Right lobe of liver (tissue), 6 donors: ENCODE data around the gene SLC26A4. TPM values are rescaled to one million over a fixed set of nuclear protein-coding genes. Genes with fewer than 3 reads are reported as not detected.
"Not testable (repeated sequence)": the region's sequence is repeated elsewhere in the genome, so short reads cannot be mapped to it uniquely, and the experiment has no call there.

ENCODE experiments used
- ATAC-seq, 4 donors: fragments of 200-7000 bp; cut with Tn5 transposase; one replicate each; pipeline ENCODE4 v1.9.1; 2020; ENCODE audit warnings: mild to moderate bottlenecking in 4 of 4, moderate library complexity in 4 of 4
- DNase-seq, 3 donors: peaks; one replicate each; pipeline ENCODE4 v3.0.0-alpha.2; 2020
- H3K27ac ChIP-seq, 3 donors: fragments of 200-600 bp; one replicate each; pipeline ENCODE4 v1.8.0; 2022
- H3K27me3 ChIP-seq, 2 donors: fragments of 200-600 bp; one replicate each; pipeline ENCODE4 v1.8.0; 2022
- H3K36me3 ChIP-seq, 4 donors: fragments of 200-600 bp; sonication (generic) in 1 of 4; one replicate each; pipeline versions ENCODE4 v1.5.1 to v1.8.0; 2017 to 2022; ENCODE audit warnings: control low read depth in 1 of 4
- H3K4me1 ChIP-seq, 4 donors: fragments of 200-600 bp; sonication (generic) in 1 of 4; one replicate each; pipeline versions ENCODE4 v1.5.1 to v1.8.0; 2017 to 2022; ENCODE audit warnings: control low read depth in 1 of 4
- H3K4me3 ChIP-seq, 3 donors: fragments of 200-600 bp; one replicate each; pipeline ENCODE4 v1.8.0; 2022
- H3K9me3 ChIP-seq, 4 donors: fragments of 200-600 bp; sonication (generic) in 1 of 4; one replicate each; pipeline versions ENCODE4 v1.5.1 to v1.8.0; 2017 to 2022; ENCODE audit warnings: control low read depth in 1 of 4
- CTCF ChIP-seq, 4 donors: fragments of 200-600 bp in 3 of 4; fragments of 450-650 bp in 1 of 4; IDR thresholded peaks; one replicate each; pipeline versions ENCODE4 v1.5.1 to v1.8.0; 2016 to 2022; ENCODE audit warnings: antibody characterized with exemption in 4 of 4, mild to moderate bottlenecking in 2 of 4
- POLR2A ChIP-seq: fragments of 450-650 bp; IDR thresholded peaks from one replicate; pipeline ENCODE4 v1.6.1; 2017; ENCODE audit warnings: antibody characterized with exemption, mild to moderate bottlenecking
- WGBS: methylation state at CpG from one replicate; pipeline ENCODE4 v1.1.6; 2018; ENCODE audit warnings: low coverage, low lambda C conversion rate; ENCODE audit not compliant: insufficient coverage; ENCODE audit errors: missing lambda C conversion rate; 5-methylcytosine and 5-hydroxymethylcytosine counted together
- intact Hi-C, 2 donors: fragments of 100-400 bp; cut with DNase I; formaldehyde crosslinking; loops; one replicate each; pipeline versions ENCODE4 v1.11.2 to v1.14.1; 2022
- total RNA-seq, 6 experiments: library from RNA; depleted of rRNA in 2 of 6; stranded (reverse); fragments of >200 nt in 2 of 6; fragmentation: NEBNext Ultra II Directional in 3 of 6; extraction: Animal tissue kit (Norgen Biotek cat#: 25700) in 3 of 6; gene quantifications; one replicate each; pipeline versions ENCODE4 v1.1.0 to v1.2.4, GENCODE V29; 2016 to 2023
- donor health status: DM: no; HTN: yes; CAD: no.
- donor health status: DM: no; HTN: no; CAD: no.
- donor health status: DM: no; HTN: no; CAD: no.
- donor health status: DM: no; HTN: yes; CAD: no.
- donor health status: DM: no; HTN: yes; CAD: no.

SLC26A4 gene
- total RNA-seq, 6 experiments from 2014 or later = 0.05 to 0.68 (median 0.27) TPM; not detected in 1

GRCh38 chr7:107638594-107638993, 22.0 kb upstream of the SLC26A4 start:
- H3K36me3 ChIP-seq = no peaks in the 10 kb centered on the region
- no peak for ATAC-seq
- no peak for DNase-seq
- WGBS = 63% methylated on average over 1 of the region's 1 CpG
- intact Hi-C loops = no loop called here
- H3K4me1 ChIP-seq = no peaks in the 10 kb centered on the region
- no peak overlapping the region for H3K27ac ChIP-seq
- TF ChIP-seq POLR2A = no peak
- TF ChIP-seq CTCF (IDR thresholded peaks at IDR 0.05) = no peak
- no peaks in the 10 kb centered on the region for H3K9me3 ChIP-seq
- no peaks in the 10 kb centered on the region for H3K27me3 ChIP-seq
- H3K4me3 ChIP-seq = no peak overlapping the region

GRCh38 chr7:107639070-107639469, 21.6 kb upstream of the SLC26A4 start:
- H3K27me3 ChIP-seq, H3K4me1 ChIP-seq, H3K36me3 ChIP-seq, H3K9me3 ChIP-seq, intact Hi-C loops, ATAC-seq, DNase-seq, H3K27ac ChIP-seq, H3K4me3 ChIP-seq: not testable (repeated sequence)
- WGBS = 85% methylated on average over 1 of the region's 2 CpGs

- H3K9me3 ChIP-seq = no peaks in the 10 kb centered on the region
- no peaks in the 10 kb centered on the region for H3K36me3 ChIP-seq
- WGBS = 67% methylated on average over 1 of the region's 1 CpG
- intact Hi-C loops = no loop called here
- DNase-seq (no peak), ATAC-seq (no peak)
- H3K27ac ChIP-seq = no peak overlapping the region
- H3K4me3 ChIP-seq = no peak overlapping the region
- no peaks in the 10 kb centered on the region for H3K27me3 ChIP-seq
- H3K4me1 ChIP-seq = no peaks in the 10 kb centered on the region
- TF ChIP-seq POLR2A = no peak
Observed at GRCh38 chr7:107641676-107642075, 19.0 kb upstream of the SLC26A4 start.

- 35% methylated on average over 2 of the region's 4 CpGs for WGBS
- Histone ChIP-seq H3K9me3 (no peaks in the 10 kb centered on the region), H3K27me3 (no peaks in the 10 kb centered on the region), H3K4me3 (no peak overlapping the region), H3K4me1 (no peaks in the 10 kb centered on the region), H3K36me3 (no peaks in the 10 kb centered on the region), H3K27ac (no peak overlapping the region)
- no peak for TF ChIP-seq POLR2A
- TF ChIP-seq CTCF (IDR thresholded peaks at IDR 0.05) = no peak
- DNase-seq (no peak), ATAC-seq (no peak)
- intact Hi-C loops = no loop called here
Observed at GRCh38 chr7:107642501-107642900, 18.1 kb upstream of the SLC26A4 start.

- H3K36me3 ChIP-seq = no peaks in the 10 kb centered on the region
- WGBS = 40% methylated on average over 1 of the region's 1 CpG
- H3K9me3 ChIP-seq = no peaks in the 10 kb centered on the region
- intact Hi-C loops = no loop called here
- H3K27me3 ChIP-seq = no peaks in the 10 kb centered on the region
- no peak for TF ChIP-seq POLR2A
- no peak for TF ChIP-seq CTCF (IDR thresholded peaks at IDR 0.05)
- H3K4me3 ChIP-seq = no peak overlapping the region
- H3K27ac ChIP-seq = no peak overlapping the region
- no peaks in the 10 kb centered on the region for H3K4me1 ChIP-seq
- ATAC-seq (no peak), DNase-seq (no peak)
Observed at GRCh38 chr7:107643407-107643806, 17.2 kb upstream of the SLC26A4 start.

- intact Hi-C loops = no loop called here
- Histone ChIP-seq H3K36me3 (no peaks in the 10 kb centered on the region), H3K27ac (no peak overlapping the region), H3K27me3 (no peaks in the 10 kb centered on the region), H3K9me3 (no peaks in the 10 kb centered on the region), H3K4me3 (no peak overlapping the region), H3K4me1 (no peaks in the 10 kb centered on the region)
- ATAC-seq (peak in 1 of 4 donors; percentile 37), DNase-seq (no peak)
- 78% methylated on average over 1 of the region's 1 CpG for WGBS
- TF ChIP-seq POLR2A (no peak), CTCF (IDR thresholded peaks at IDR 0.05) (no peak)
Observed at GRCh38 chr7:107643938-107644308, 16.7 kb upstream of the SLC26A4 start.
